Cardiac fibroblast (primary cell): ENCODE measurements around the gene UBA7.
"Not testable (repeated sequence)": the region's sequence is repeated elsewhere in the genome, so short reads cannot be mapped to it uniquely, and the experiment has no call there.

Source experiments
- DNase-seq, 2 donors: peaks; one replicate each; pipeline versions ENCODE4 v3.0.0 to v3.0.0-alpha.2; 2010; ENCODE audit warnings: low read depth in 2 of 2
- H3K4me3 ChIP-seq, 2 donors: replicated peaks in 1 of 2; 1 replicate in 1 of 2; 2 replicates in 1 of 2; pipeline ENCODE4 v1.5.1; 2011; ENCODE audit warnings: low read depth in 2 of 2, low read length in 2 of 2, mild to moderate bottlenecking in 2 of 2, moderate library complexity in 1 of 2
- CTCF ChIP-seq: IDR thresholded peaks from one replicate; pipeline ENCODE4 v1.5.1; 2011; ENCODE audit warnings: low read depth, mild to moderate bottlenecking, low read length, inconsistent platforms

The UBA7 gene

GRCh38 chr3:49781415-49782199 is 32.1 kb downstream of the UBA7 start:
- no peak overlapping the region for H3K4me3 ChIP-seq
- TF ChIP-seq CTCF: no peak
- DNase-seq: no peak

- not testable (repeated sequence) for DNase-seq, H3K4me3 ChIP-seq
Measured at GRCh38 chr3:49780975-49781365, 32.8 kb downstream of the UBA7 start.

GRCh38 chr3:49780080-49780974 is 33.4 kb downstream of the UBA7 start:
- no peak overlapping the region for H3K4me3 ChIP-seq
- TF ChIP-seq CTCF: no peak
- DNase-seq: no peak

- TF ChIP-seq CTCF: no peak
- DNase-seq: no peak
- H3K4me3 ChIP-seq: no peak overlapping the region
Measured at GRCh38 chr3:49779358-49780079, 34.2 kb downstream of the UBA7 start.

GRCh38 chr3:49776101-49776500 is 37.7 kb downstream of the UBA7 start:
- DNase-seq, H3K4me3 ChIP-seq: not testable (repeated sequence)

GRCh38 chr3:49775538-49775937 is 38.2 kb downstream of the UBA7 start:
- no peak overlapping the region for H3K4me3 ChIP-seq
- no peak for TF ChIP-seq CTCF
- no peak for DNase-seq

- no peak for DNase-seq
- no peak for TF ChIP-seq CTCF
- no peak overlapping the region for H3K4me3 ChIP-seq
Measured at GRCh38 chr3:49772703-49773102, 41.0 kb downstream of the UBA7 start.
